ENCODE data around the gene AFF4. TPM values are rescaled to one million over a fixed set of nuclear protein-coding genes. Genes with fewer than 3 reads are reported as not detected.

AFF4 gene
- total and polyA plus RNA-seq, 4 donors, result 8.9 to 103 (median 41.9) TPM

DNA sequence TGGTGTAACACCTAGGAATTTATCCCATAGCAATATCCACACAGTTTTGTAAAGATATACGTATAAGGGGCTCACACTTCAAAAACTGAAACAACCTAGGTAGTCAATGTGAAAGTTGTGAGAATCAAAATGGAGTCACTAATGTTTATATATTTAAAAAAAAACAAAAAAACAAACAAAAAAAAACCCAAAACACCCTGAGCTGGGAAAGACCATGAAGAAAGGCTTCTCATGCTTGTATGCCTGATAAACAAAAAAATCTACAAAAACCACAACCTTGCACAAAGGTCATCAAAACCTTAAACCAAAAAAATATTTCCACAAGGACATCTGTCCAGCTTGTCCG is 35.4 kb downstream of the AFF4 start:
- Histone ChIP-seq H3K9me3 (ENCODE audit: control insufficient read depth in 4 of 4, insufficient read depth in 3 of 4, low read length in 3 of 4) (no peaks in the 10 kb centered on the region), H3K4me1 (ENCODE audit: control insufficient read depth in 5 of 5, insufficient read depth in 5 of 5, low read length in 5 of 5) (no peaks in the 10 kb centered on the region), H3K9ac (ENCODE audit: insufficient read depth in 1 of 2, low read length in 2 of 2) (no peak overlapping the region), H3K4me3 (no peak overlapping the region), H3K27me3 (ENCODE audit: control insufficient read depth in 3 of 3, insufficient read depth in 3 of 3, low read length in 2 of 3) (no peaks in the 10 kb centered on the region), H3K27ac (ENCODE audit: low read depth in 1 of 2, low read length in 1 of 2) (no peak overlapping the region), H3K36me3 (ENCODE audit: control insufficient read depth in 4 of 4, insufficient read depth in 4 of 4, low read length in 4 of 4) (peaks cover 15 to 38% (median 20%) of the 10 kb centered on the region in 4 donors)
- no peak for TF ChIP-seq CTCF (IDR thresholded peaks at IDR 0.05; ENCODE audit: control extremely low read depth, extremely low read depth)
- ATAC-seq (ENCODE audit: insufficient read depth, low FRiP score) (no peak), DNase-seq (no peak)
- WGBS, 2 donors, result 79 to 91% methylated on average over 2 of the region's 2 CpGs

GRCh38 chr5:132927355-132928061 is 35.9 kb downstream of the AFF4 start:
- Histone ChIP-seq H3K4me1 (ENCODE audit: control insufficient read depth in 5 of 5, insufficient read depth in 5 of 5, low read length in 5 of 5) (no peaks in the 10 kb centered on the region), H3K27me3 (ENCODE audit: control insufficient read depth in 3 of 3, insufficient read depth in 3 of 3, low read length in 2 of 3) (no peaks in the 10 kb centered on the region), H3K36me3 (ENCODE audit: control insufficient read depth in 4 of 4, insufficient read depth in 4 of 4, low read length in 4 of 4) (peaks cover 14 to 34% (median 20%) of the 10 kb centered on the region in 4 donors), H3K4me3 (no peak overlapping the region), H3K9me3 (ENCODE audit: control insufficient read depth in 4 of 4, insufficient read depth in 3 of 4, low read length in 3 of 4) (no peaks in the 10 kb centered on the region), H3K9ac (ENCODE audit: insufficient read depth in 1 of 2, low read length in 2 of 2) (no peak overlapping the region), H3K27ac (ENCODE audit: low read depth in 1 of 2, low read length in 1 of 2) (no peak overlapping the region)
- TF ChIP-seq CTCF (IDR thresholded peaks at IDR 0.05; ENCODE audit: control extremely low read depth, extremely low read depth), result no peak
- WGBS, 2 donors, result 72 to 85% methylated on average over 2 of the region's 2 CpGs
- DNase-seq (no peak), ATAC-seq (ENCODE audit: insufficient read depth, low FRiP score) (no peak)

GRCh38 chr5:132926437-132926836 is 37.0 kb downstream of the AFF4 start:
- Histone ChIP-seq H3K27ac (ENCODE audit: low read depth in 1 of 2, low read length in 1 of 2) (no peak overlapping the region), H3K9ac (ENCODE audit: insufficient read depth in 1 of 2, low read length in 2 of 2) (no peak overlapping the region), H3K4me1 (ENCODE audit: control insufficient read depth in 5 of 5, insufficient read depth in 5 of 5, low read length in 5 of 5) (no peaks in the 10 kb centered on the region), H3K4me3 (no peak overlapping the region), H3K36me3 (ENCODE audit: control insufficient read depth in 4 of 4, insufficient read depth in 4 of 4, low read length in 4 of 4) (peaks cover 19 to 39% (median 23%) of the 10 kb centered on the region in 4 donors), H3K27me3 (ENCODE audit: control insufficient read depth in 3 of 3, insufficient read depth in 3 of 3, low read length in 2 of 3) (no peaks in the 10 kb centered on the region), H3K9me3 (ENCODE audit: control insufficient read depth in 4 of 4, insufficient read depth in 3 of 4, low read length in 3 of 4) (no peaks in the 10 kb centered on the region)
- 95 to 100% methylated on average over 4 of the region's 4 CpGs for WGBS, 2 donors
- DNase-seq, result no peak
- TF ChIP-seq CTCF (IDR thresholded peaks at IDR 0.05; ENCODE audit: control extremely low read depth, extremely low read depth), result no peak
- no peak for ATAC-seq (ENCODE audit: insufficient read depth, low FRiP score)

- TF ChIP-seq CTCF (IDR thresholded peaks at IDR 0.05; ENCODE audit: control extremely low read depth, extremely low read depth), result no peak
- no peak for ATAC-seq (ENCODE audit: insufficient read depth, low FRiP score)
- Histone ChIP-seq H3K4me1 (ENCODE audit: control insufficient read depth in 5 of 5, insufficient read depth in 5 of 5, low read length in 5 of 5) (no peaks in the 10 kb centered on the region), H3K9ac (ENCODE audit: insufficient read depth in 1 of 2, low read length in 2 of 2) (no peak overlapping the region), H3K4me3 (no peak overlapping the region), H3K36me3 (ENCODE audit: control insufficient read depth in 4 of 4, insufficient read depth in 4 of 4, low read length in 4 of 4) (peaks cover 4 to 18% (median 5%) of the 10 kb centered on the region in 4 donors), H3K9me3 (ENCODE audit: control insufficient read depth in 4 of 4, insufficient read depth in 3 of 4, low read length in 3 of 4) (no peaks in the 10 kb centered on the region), H3K27me3 (ENCODE audit: control insufficient read depth in 3 of 3, insufficient read depth in 3 of 3, low read length in 2 of 3) (no peaks in the 10 kb centered on the region), H3K27ac (ENCODE audit: low read depth in 1 of 2, low read length in 1 of 2) (no peak overlapping the region)
- no peak for DNase-seq
- WGBS, 2 donors, result 95 to 96% methylated on average over 3 of the region's 3 CpGs
Measured at GRCh38 chr5:132916086-132916485, 47.3 kb downstream of the AFF4 start.

Measured in lung (tissue), 12 donors.